Esophagus squamous epithelium (tissue), 5 donors: ENCODE measurements around the gene MTSS2. TPM values are rescaled to one million over a fixed set of nuclear protein-coding genes. Genes with fewer than 3 reads are reported as not detected.
A peak's percentile ranks its signal among the peaks of the same experiment; 100 is the strongest.

Experiments used
- DNase-seq: peaks from one replicate; lab custom pipeline; 2025; lab: John Stamatoyannopoulos, UW
- H3K27ac ChIP-seq, 4 donors: fragments of 200-600 bp; sonication (generic); one replicate each; pipeline ENCODE4 v1.5.1; 2016 to 2019; ENCODE audit warnings: mild to moderate bottlenecking in 1 of 4
- H3K27me3 ChIP-seq, 4 donors: fragments of 200-600 bp; sonication (generic); 1 replicate in 3 of 4; 2 replicates in 1 of 4; pipeline versions ENCODE4 v1.5.1 to v1.6.0; 2017 to 2021; ENCODE audit warnings: antibody characterized with exemption in 1 of 4
- H3K36me3 ChIP-seq, 3 donors: fragments of 200-600 bp; sonication (generic); one replicate each; pipeline ENCODE4 v1.5.1; 2016 to 2019
- H3K4me1 ChIP-seq, 3 donors: fragments of 200-600 bp; sonication (generic); one replicate each; pipeline ENCODE4 v1.5.1; 2017 to 2019
- H3K4me3 ChIP-seq, 4 donors: fragments of 200-600 bp; sonication (generic); 1 replicate in 3 of 4; 2 replicates in 1 of 4; pipeline ENCODE4 v1.5.1; 2016 to 2019; ENCODE audit warnings: mild to moderate bottlenecking in 2 of 4, moderate library complexity in 1 of 4
- H3K9me3 ChIP-seq, 3 donors: fragments of 200-600 bp; sonication (generic); one replicate each; pipeline ENCODE4 v1.5.1; 2016 to 2019
- POLR2A ChIP-seq, 4 donors: fragments of 450-650 bp; IDR thresholded peaks; one replicate each; pipeline ENCODE4 v1.6.1; 2017; ENCODE audit warnings: antibody characterized with exemption in 4 of 4, mild to moderate bottlenecking in 4 of 4, moderate library complexity in 3 of 4
- WGBS, 2 donors: methylation state at CpG; one replicate each; pipeline ENCODE4 v1.1.5; 2018; 5-methylcytosine and 5-hydroxymethylcytosine counted together
- intact Hi-C: fragments of 100-400 bp; cut with DNase I; formaldehyde crosslinking; loops from one replicate; pipeline ENCODE4 v1.15.0; 2022
- total RNA-seq, 4 donors: library from RNA; depleted of rRNA; stranded (reverse); fragments of >200 nt; gene quantifications; one replicate each; pipeline ENCODE4 v1.1.0, GENCODE V29; 2016
- TF ChIP-seq, protein P1 (sequence below), 6 experiments: fragments of 450-650 bp in 4 of 6; fragments of 200-600 bp in 2 of 6; sonication (generic) in 2 of 6; IDR thresholded peaks; one replicate each; pipeline ENCODE4 v1.5.1; 2016 to 2019; ENCODE audit warnings: antibody characterized with exemption in 6 of 6, mild to moderate bottlenecking in 4 of 6, moderate library complexity in 4 of 6
- donor health status: DM: yes; HTN: yes; CAD: no.

The MTSS2 gene
- total RNA-seq, 4 donors from 2014 or later = 15.5 to 39.7 (median 27.5) TPM

DNA sequence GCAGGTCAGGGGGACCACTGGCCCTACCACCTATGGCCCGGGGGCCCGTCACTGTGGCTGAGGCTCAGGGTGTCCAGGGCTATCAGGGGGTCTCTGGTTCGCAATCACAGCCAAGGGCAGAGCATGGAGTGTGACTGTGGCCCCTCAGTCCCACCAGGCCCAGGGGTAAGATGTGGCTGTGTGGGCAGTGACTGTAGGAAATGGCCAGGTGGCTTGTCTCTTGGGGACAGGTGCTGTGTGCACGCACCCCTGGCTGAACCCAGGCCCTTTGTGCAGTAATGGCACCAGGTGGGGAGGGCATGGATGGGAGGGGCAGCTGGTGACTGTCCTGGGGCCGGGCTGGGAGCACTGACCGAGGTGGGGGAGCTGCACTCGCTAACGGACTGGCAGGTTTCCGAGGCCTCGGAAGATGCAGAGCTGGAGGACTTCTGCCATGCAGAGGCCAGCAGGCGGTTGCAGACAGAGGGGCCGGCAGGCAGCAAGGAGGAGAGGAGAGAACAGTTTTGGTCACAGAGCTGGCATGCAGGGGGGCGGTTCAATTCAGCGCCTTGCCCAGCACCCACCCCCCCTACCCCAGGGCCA lies 20.6 kb downstream of the MTSS2 start:
- H3K9me3 ChIP-seq = no peaks in the 10 kb centered on the region
- H3K27me3 ChIP-seq = no peaks in the 10 kb centered on the region
- peaks cover 0 to 21% (median 0%) of the 10 kb centered on the region in 3 donors for H3K4me1 ChIP-seq
- WGBS, 2 donors = 74 to 95% methylated on average over 6 to 8 of the region's 14 CpGs
- H3K36me3 ChIP-seq = peaks cover 35 to 88% (median 45%) of the 10 kb centered on the region in 3 donors
- H3K27ac ChIP-seq = no peak overlapping the region
- H3K4me3 ChIP-seq = no peak overlapping the region
- no peak for DNase-seq
- no peak for TF ChIP-seq POLR2A (IDR thresholded peaks at IDR 0.05)
- TF ChIP-seq, protein P1, sequence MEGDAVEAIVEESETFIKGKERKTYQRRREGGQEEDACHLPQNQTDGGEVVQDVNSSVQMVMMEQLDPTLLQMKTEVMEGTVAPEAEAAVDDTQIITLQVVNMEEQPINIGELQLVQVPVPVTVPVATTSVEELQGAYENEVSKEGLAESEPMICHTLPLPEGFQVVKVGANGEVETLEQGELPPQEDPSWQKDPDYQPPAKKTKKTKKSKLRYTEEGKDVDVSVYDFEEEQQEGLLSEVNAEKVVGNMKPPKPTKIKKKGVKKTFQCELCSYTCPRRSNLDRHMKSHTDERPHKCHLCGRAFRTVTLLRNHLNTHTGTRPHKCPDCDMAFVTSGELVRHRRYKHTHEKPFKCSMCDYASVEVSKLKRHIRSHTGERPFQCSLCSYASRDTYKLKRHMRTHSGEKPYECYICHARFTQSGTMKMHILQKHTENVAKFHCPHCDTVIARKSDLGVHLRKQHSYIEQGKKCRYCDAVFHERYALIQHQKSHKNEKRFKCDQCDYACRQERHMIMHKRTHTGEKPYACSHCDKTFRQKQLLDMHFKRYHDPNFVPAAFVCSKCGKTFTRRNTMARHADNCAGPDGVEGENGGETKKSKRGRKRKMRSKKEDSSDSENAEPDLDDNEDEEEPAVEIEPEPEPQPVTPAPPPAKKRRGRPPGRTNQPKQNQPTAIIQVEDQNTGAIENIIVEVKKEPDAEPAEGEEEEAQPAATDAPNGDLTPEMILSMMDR (IDR thresholded peaks at IDR 0.05) = no peak
- intact Hi-C loops = no loop called here

DNA sequence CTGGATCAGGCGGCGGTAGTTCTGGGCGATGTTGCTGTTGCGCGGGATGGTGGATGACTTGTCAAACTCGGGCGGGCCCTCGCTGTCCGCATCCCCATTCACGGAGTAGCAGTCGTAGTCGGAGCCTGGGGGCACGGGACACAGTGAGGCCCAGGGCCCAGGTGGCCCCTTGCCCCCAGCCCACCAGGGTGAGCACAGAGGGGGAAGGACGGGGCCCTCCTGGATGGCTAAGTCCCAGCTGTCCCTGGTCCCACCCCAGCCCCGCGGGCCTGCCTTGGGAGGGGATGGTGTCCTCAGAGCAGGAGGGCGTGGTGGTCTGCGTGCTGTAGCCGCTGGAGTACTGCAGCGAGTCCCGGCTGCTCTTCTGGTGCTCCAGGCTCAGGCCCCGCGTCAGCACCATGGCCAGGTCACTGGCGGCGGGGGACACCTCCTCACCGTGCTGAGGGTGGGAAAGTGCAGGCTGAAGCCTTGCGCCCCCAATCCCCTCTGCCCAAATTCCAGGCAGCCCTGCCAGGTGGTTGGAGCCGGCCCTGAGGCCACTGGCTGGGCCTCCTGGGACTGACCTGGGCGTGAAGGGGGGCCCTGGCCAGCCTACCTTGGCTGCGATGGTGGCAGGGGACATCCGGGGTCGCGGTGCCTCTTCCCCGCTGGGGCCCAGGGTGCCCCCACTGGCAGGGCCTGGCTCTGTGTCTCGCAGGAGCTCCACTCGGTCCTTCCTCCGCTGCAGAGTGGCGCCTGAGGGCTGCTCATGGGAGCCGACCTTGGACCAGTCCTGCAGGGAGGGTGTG lies 21.3 kb downstream of the MTSS2 start:
- no peaks in the 10 kb centered on the region for H3K9me3 ChIP-seq
- DNase-seq = no peak
- intact Hi-C loops = no loop called here
- H3K27me3 ChIP-seq = no peaks in the 10 kb centered on the region
- H3K27ac ChIP-seq = no peak overlapping the region
- H3K36me3 ChIP-seq = peaks cover 35 to 81% (median 39%) of the 10 kb centered on the region in 3 donors
- H3K4me1 ChIP-seq = peaks cover 0 to 21% (median 0%) of the 10 kb centered on the region in 3 donors
- WGBS, 2 donors = no CpG with 5 or more reads among the region's 39 CpGs
- no peak for TF ChIP-seq POLR2A (IDR thresholded peaks at IDR 0.05)
- H3K4me3 ChIP-seq = no peak overlapping the region

- no peak for DNase-seq
- H3K27me3 ChIP-seq = no peaks in the 10 kb centered on the region
- H3K36me3 ChIP-seq = peaks cover 35 to 77% (median 36%) of the 10 kb centered on the region in 3 donors
- 90 to 93% methylated on average over 2 to 13 of the region's 56 CpGs for WGBS, 2 donors
- intact Hi-C loops = no loop called here
- no peaks in the 10 kb centered on the region for H3K9me3 ChIP-seq
- no peak overlapping the region for H3K4me3 ChIP-seq
- peaks cover 0 to 21% (median 0%) of the 10 kb centered on the region in 3 donors for H3K4me1 ChIP-seq
- peak overlapping the region in 1 of 4 donors; percentile 17 for H3K27ac ChIP-seq
- no peak for TF ChIP-seq POLR2A (IDR thresholded peaks at IDR 0.05)
- TF ChIP-seq, protein P1 (IDR thresholded peaks at IDR 0.05) = no peak
Observed at GRCh38 chr16:70663524-70664324, 22.1 kb downstream of the MTSS2 start.

- 63 to 66% methylated on average over 5 to 6 of the region's 13 CpGs for WGBS, 2 donors
- intact Hi-C loops = no loop called here
- Histone ChIP-seq H3K4me3 (no peak overlapping the region), H3K9me3 (no peaks in the 10 kb centered on the region), H3K27ac (peak overlapping the region in 1 of 4 donors; percentile 17), H3K4me1 (peaks cover 0 to 21% (median 0%) of the 10 kb centered on the region in 3 donors), H3K36me3 (peaks cover 34 to 71% (median 35%) of the 10 kb centered on the region in 3 donors), H3K27me3 (no peaks in the 10 kb centered on the region)
- no peak for DNase-seq
- TF ChIP-seq, protein P1 (IDR thresholded peaks at IDR 0.05) = no peak
- TF ChIP-seq POLR2A (IDR thresholded peaks at IDR 0.05) = no peak
Observed at GRCh38 chr16:70662991-70663523, 22.8 kb downstream of the MTSS2 start.

GRCh38 chr16:70661918-70662641 lies 23.8 kb downstream of the MTSS2 start:
- H3K4me3 ChIP-seq = no peak overlapping the region
- peaks cover 31 to 64% (median 34%) of the 10 kb centered on the region in 3 donors for H3K36me3 ChIP-seq
- H3K9me3 ChIP-seq = no peaks in the 10 kb centered on the region
- H3K4me1 ChIP-seq = peaks cover 0 to 21% (median 0%) of the 10 kb centered on the region in 3 donors
- H3K27me3 ChIP-seq = no peaks in the 10 kb centered on the region
- 56 to 73% methylated on average over 7 to 13 of the region's 21 CpGs for WGBS, 2 donors
- peak overlapping the region in 1 of 4 donors; percentile 0 for H3K27ac ChIP-seq
- no peak for DNase-seq
- intact Hi-C loops = no loop called here
- no peak for TF ChIP-seq POLR2A (IDR thresholded peaks at IDR 0.05)
- TF ChIP-seq, protein P1 (IDR thresholded peaks at IDR 0.05) = no peak
